Left ventricle myocardium inferior (tissue), 1 donor: ENCODE data around the gene MOB3C. TPM values are rescaled to one million over a fixed set of nuclear protein-coding genes. Genes with fewer than 3 reads are reported as not detected.
A peak's percentile ranks its signal among the peaks of the same experiment; 100 is the strongest.

Experiments
- DNase-seq: peaks from one replicate; pipeline ENCODE4 v3.0.0-alpha.2; 2020
- H3K27ac ChIP-seq: fragments of 200-600 bp; replicated peaks from 2 replicates; pipeline ENCODE4 v1.8.0; 2021
- H3K27me3 ChIP-seq: fragments of 200-600 bp; 2 replicates; pipeline ENCODE4 v1.8.0; 2021; ENCODE audit warnings: low read depth
- H3K36me3 ChIP-seq: fragments of 200-600 bp; 2 replicates; pipeline ENCODE4 v1.8.0; 2021
- H3K4me1 ChIP-seq: fragments of 200-600 bp; 2 replicates; pipeline ENCODE4 v1.8.0; 2021
- H3K4me3 ChIP-seq: fragments of 200-600 bp; 2 replicates; pipeline ENCODE4 v1.8.0; 2021; ENCODE audit warnings: mild to moderate bottlenecking, moderate library complexity
- H3K9me3 ChIP-seq: fragments of 200-600 bp; replicated peaks from 2 replicates; pipeline ENCODE4 v1.8.0; 2021
- CTCF ChIP-seq: fragments of 200-600 bp; IDR thresholded peaks from 2 replicates; pipeline ENCODE4 v1.8.0; 2021; ENCODE audit warnings: antibody characterized with exemption, mild to moderate bottlenecking, borderline replicate concordance
- intact Hi-C: fragments of 100-400 bp; cut with micrococcal nuclease; formaldehyde crosslinking; loops from one replicate; pipeline ENCODE4 v1.11.0; 2022
- total RNA-seq: library from RNA; stranded (reverse); fragmentation: NEBNext Ultra II Directional; extraction: Animal tissue kit (Norgen Biotek cat#: 25700); gene quantifications from one replicate; pipeline ENCODE4 v1.2.1, GENCODE V29; 2021
- donor health status: DM: no; HTN: yes; CAD: no; lungs with severe emphysema.

MOB3C gene
- total RNA-seq, 1 donor from 2014 or later = 12.8 TPM

DNA sequence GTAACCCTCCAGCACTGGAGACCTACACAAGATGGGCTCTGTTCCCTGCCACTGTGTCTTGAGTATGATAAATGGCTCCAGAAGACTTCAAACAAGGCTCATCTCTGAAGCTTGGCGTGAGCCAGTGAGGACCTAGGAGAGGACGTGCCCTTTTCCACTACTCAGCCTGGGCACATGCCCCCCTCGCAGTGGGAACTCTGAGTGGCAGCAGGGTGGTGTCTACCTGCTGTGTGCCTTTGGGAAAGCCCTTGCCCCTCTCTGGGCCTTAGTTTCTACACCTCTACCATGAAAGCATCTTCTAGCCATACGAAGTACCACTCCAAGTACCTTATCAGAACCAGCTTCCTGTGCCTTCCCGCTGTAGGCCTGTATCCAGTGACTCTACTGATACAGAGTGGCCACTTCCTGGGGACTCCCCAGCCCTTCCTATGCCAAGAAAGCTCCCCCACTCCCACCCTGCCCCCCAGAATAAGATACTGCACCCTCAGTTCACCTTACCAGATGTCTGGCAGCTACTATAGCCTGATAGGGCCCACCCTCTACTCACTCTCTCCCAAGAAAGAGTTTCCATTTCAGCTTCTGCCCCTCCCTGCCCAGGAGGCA lies 3.1 kb upstream of the MOB3C start:
- H3K9me3 ChIP-seq = no peaks in the 10 kb centered on the region
- no peaks in the 10 kb centered on the region for H3K36me3 ChIP-seq
- no peak for DNase-seq
- no peak for TF ChIP-seq CTCF
- H3K4me3 ChIP-seq = no peak overlapping the region
- no peak overlapping the region for H3K27ac ChIP-seq
- no peaks in the 10 kb centered on the region for H3K27me3 ChIP-seq
- intact Hi-C loops = no loop called here
- peaks cover 44% of the 10 kb centered on the region for H3K4me1 ChIP-seq

GRCh38 chr1:46618754-46619415 lies 2.3 kb upstream of the MOB3C start:
- H3K36me3 ChIP-seq = no peaks in the 10 kb centered on the region
- no peak overlapping the region for H3K4me3 ChIP-seq
- no peaks in the 10 kb centered on the region for H3K27me3 ChIP-seq
- no peak for TF ChIP-seq CTCF
- no peaks in the 10 kb centered on the region for H3K9me3 ChIP-seq
- DNase-seq = no peak
- intact Hi-C loops = no loop called here
- H3K4me1 ChIP-seq = peaks cover 44% of the 10 kb centered on the region
- H3K27ac ChIP-seq = no peak overlapping the region

- no peak overlapping the region for H3K4me3 ChIP-seq
- TF ChIP-seq CTCF = no peak
- intact Hi-C loops = no loop called here
Observed at GRCh38 chr1:46617833-46618232, 1.2 kb upstream of the MOB3C start.

DNA sequence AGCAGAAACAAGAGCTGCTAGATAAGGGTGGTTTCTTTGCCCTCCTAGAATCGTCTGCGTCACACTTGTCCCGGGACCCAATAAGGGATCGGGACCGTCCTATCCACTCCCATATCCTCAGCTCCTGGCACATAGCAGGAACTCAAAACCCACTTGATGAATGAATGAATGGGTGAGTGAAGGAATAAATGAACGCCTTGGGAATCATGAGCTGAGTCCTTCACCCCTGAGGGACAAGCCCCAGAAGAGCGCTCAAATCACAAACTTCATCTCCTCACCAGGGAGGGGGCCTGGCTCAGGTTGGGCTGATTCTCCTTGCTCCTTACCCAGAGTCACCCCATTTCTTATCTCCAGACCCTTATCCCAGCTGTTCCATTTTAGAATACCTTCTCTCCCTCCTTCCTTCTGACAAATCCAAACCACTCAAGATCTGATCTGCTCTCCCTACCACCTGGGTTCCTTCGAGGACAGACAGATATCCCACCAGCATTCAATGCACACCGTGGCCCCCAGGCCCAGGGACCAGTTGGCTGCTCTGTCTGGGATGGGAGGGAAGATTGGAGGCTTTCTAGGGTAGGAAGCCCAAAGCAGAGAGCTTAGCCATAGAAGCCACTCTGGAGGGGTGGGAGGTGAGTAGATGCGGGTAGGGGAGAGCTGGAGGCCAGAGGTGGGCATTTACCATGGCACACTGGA lies 643 bp upstream of the MOB3C start:
- no peak for TF ChIP-seq CTCF
- Histone ChIP-seq H3K27me3 (no peaks in the 10 kb centered on the region), H3K4me1 (peaks cover 51% of the 10 kb centered on the region)

More at GRCh38 chr1:46617833-46618232, 1.2 kb upstream of the MOB3C start:
- H3K36me3 ChIP-seq = peaks cover 3% of the 10 kb centered on the region
- no peak for DNase-seq
- no peaks in the 10 kb centered on the region for H3K27me3 ChIP-seq
- no peaks in the 10 kb centered on the region for H3K9me3 ChIP-seq
- H3K27ac ChIP-seq = no peak overlapping the region
- H3K4me1 ChIP-seq = peaks cover 45% of the 10 kb centered on the region

DNA sequence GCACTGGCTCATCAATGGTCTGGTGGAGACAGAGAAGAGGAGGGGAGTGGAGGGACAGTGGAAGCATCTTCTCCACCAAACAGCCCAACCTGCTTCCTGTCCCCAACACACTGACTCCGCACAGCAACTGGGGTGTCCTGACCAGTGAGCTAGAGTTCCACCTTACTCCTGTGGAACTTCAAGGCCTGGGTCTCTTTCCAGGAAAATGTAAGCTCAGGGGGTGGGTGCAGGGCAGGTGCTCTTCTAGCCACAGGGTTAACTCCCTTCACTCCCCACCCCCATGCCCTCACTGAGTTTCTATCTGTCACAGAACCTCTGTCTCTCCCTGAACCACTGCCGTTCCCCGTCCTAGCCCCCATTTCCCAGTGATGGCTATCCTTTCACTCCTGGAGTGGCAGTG lies 876 bp downstream of the MOB3C start:
- H3K9me3 ChIP-seq = no peaks in the 10 kb centered on the region
- DNase-seq = no peak
- peaks cover 17% of the 10 kb centered on the region for H3K36me3 ChIP-seq
- H3K4me1 ChIP-seq = peaks cover 66% of the 10 kb centered on the region
- peak overlapping the region; percentile 93 for H3K4me3 ChIP-seq
- TF ChIP-seq CTCF = no peak
- peak overlapping the region; percentile 99 for H3K27ac ChIP-seq
- intact Hi-C loops = no loop called here
- no peaks in the 10 kb centered on the region for H3K27me3 ChIP-seq

More for the DNA sequence above, 643 bp upstream of the MOB3C start:
- Histone ChIP-seq H3K9me3 (no peaks in the 10 kb centered on the region), H3K36me3 (peaks cover 6% of the 10 kb centered on the region), H3K27ac (peak overlapping the region; percentile 99), H3K4me3 (peak overlapping the region; percentile 93)
- intact Hi-C loops = no loop called here
- DNase-seq = no peak
